ENCODE data around the gene EPHA2. TPM values are rescaled to one million over a fixed set of nuclear protein-coding genes. Genes with fewer than 3 reads are reported as not detected.

EPHA2 gene
- total and polyA plus RNA-seq, 2 donors (not counting 1 experiment from before 2014, with no cell fraction given): 9.8 to 24.6 TPM

Other genes with a start within 250 kb of the EPHA2 start
- gene ZBTB17, start 180.0 kb downstream of the EPHA2 start, total RNA-seq: 46.0 and 54.3 TPM in 2 replicates
- 12.6 and 20.4 TPM in 2 replicates for gene ZBTB17, start 180.0 kb downstream of the EPHA2 start, polyA plus RNA-seq
- gene SRARP, start 151.8 kb downstream of the EPHA2 start, total RNA-seq: not detected in 2 replicates
- gene SRARP, start 151.8 kb downstream of the EPHA2 start, polyA plus RNA-seq: not detected in 2 replicates
- gene HSPB7, start 138.0 kb downstream of the EPHA2 start, total RNA-seq: 1.0 and 4.5 TPM in 2 replicates
- 10.1 and 14.2 TPM in 2 replicates for gene HSPB7, start 138.0 kb downstream of the EPHA2 start, polyA plus RNA-seq
- under 0.01 TPM in 2 replicates for gene CLCNKA, start 134.0 kb downstream of the EPHA2 start, total RNA-seq
- 0.05 TPM in 1 of 2 replicates, not detected in the other for gene CLCNKA, start 134.0 kb downstream of the EPHA2 start, polyA plus RNA-seq
- under 0.01 and 0.33 TPM in 2 replicates for gene CLCNKB, start 112.3 kb downstream of the EPHA2 start, total RNA-seq
- 0.07 and 0.09 TPM in 2 replicates for gene CLCNKB, start 112.3 kb downstream of the EPHA2 start, polyA plus RNA-seq
- gene FAM131C, start 82.4 kb downstream of the EPHA2 start, total RNA-seq: 0.26 and 0.50 TPM in 2 replicates
- gene FAM131C, start 82.4 kb downstream of the EPHA2 start, polyA plus RNA-seq: 0.26 and 0.34 TPM in 2 replicates
- 3.3 and 3.6 TPM in 2 replicates for gene ARHGEF19, start 56.6 kb upstream of the EPHA2 start, total RNA-seq
- gene ARHGEF19, start 56.6 kb upstream of the EPHA2 start, polyA plus RNA-seq: 2.5 and 3.3 TPM in 2 replicates
- gene CPLANE2, start 81.1 kb upstream of the EPHA2 start, total RNA-seq: 12.1 and 19.2 TPM in 2 replicates
- 2.4 and 4.0 TPM in 2 replicates for gene CPLANE2, start 81.1 kb upstream of the EPHA2 start, polyA plus RNA-seq
- 10.4 and 10.5 TPM in 2 replicates for gene FBXO42, start 196.4 kb upstream of the EPHA2 start, total RNA-seq
- 13.5 and 14.4 TPM in 2 replicates for gene FBXO42, start 196.4 kb upstream of the EPHA2 start, polyA plus RNA-seq
- gene SZRD1, start 211.2 kb upstream of the EPHA2 start, total RNA-seq: 20.8 and 30.1 TPM in 2 replicates
- 95.1 and 151 TPM in 2 replicates for gene SZRD1, start 211.2 kb upstream of the EPHA2 start, polyA plus RNA-seq

Data from fibroblast of lung (primary cell).